ENCODE measurements around the gene ISYNA1. TPM values are rescaled to one million over a fixed set of nuclear protein-coding genes. Genes with fewer than 3 reads are reported as not detected.

ISYNA1 gene
- total RNA-seq, 1 donor: 6.3 TPM

- no peak overlapping the region for H3K4me3 ChIP-seq (ENCODE audit: low read depth, low read length)
- no peak for DNase-seq (ENCODE audit: low read depth)
- TF ChIP-seq, protein P1, sequence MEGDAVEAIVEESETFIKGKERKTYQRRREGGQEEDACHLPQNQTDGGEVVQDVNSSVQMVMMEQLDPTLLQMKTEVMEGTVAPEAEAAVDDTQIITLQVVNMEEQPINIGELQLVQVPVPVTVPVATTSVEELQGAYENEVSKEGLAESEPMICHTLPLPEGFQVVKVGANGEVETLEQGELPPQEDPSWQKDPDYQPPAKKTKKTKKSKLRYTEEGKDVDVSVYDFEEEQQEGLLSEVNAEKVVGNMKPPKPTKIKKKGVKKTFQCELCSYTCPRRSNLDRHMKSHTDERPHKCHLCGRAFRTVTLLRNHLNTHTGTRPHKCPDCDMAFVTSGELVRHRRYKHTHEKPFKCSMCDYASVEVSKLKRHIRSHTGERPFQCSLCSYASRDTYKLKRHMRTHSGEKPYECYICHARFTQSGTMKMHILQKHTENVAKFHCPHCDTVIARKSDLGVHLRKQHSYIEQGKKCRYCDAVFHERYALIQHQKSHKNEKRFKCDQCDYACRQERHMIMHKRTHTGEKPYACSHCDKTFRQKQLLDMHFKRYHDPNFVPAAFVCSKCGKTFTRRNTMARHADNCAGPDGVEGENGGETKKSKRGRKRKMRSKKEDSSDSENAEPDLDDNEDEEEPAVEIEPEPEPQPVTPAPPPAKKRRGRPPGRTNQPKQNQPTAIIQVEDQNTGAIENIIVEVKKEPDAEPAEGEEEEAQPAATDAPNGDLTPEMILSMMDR (IDR thresholded peaks at IDR 0.05; ENCODE audit: insufficient read depth, low read length): no peak
These were observed 30.0 kb upstream of the ISYNA1 start for GRCh38 chr19:18467978-18468377.

GRCh38 chr19:18466354-18466753 lies 28.4 kb upstream of the ISYNA1 start:
- TF ChIP-seq, protein P1 (IDR thresholded peaks at IDR 0.05; ENCODE audit: insufficient read depth, low read length): no peak
- DNase-seq (ENCODE audit: low read depth): no peak
- H3K4me3 ChIP-seq (ENCODE audit: low read depth, low read length): no peak overlapping the region

GRCh38 chr19:18465964-18466339 lies 28.0 kb upstream of the ISYNA1 start:
- H3K4me3 ChIP-seq (ENCODE audit: low read depth, low read length): no peak overlapping the region
- TF ChIP-seq, protein P1 (IDR thresholded peaks at IDR 0.05; ENCODE audit: insufficient read depth, low read length): no peak
- no peak for DNase-seq (ENCODE audit: low read depth)

DNA sequence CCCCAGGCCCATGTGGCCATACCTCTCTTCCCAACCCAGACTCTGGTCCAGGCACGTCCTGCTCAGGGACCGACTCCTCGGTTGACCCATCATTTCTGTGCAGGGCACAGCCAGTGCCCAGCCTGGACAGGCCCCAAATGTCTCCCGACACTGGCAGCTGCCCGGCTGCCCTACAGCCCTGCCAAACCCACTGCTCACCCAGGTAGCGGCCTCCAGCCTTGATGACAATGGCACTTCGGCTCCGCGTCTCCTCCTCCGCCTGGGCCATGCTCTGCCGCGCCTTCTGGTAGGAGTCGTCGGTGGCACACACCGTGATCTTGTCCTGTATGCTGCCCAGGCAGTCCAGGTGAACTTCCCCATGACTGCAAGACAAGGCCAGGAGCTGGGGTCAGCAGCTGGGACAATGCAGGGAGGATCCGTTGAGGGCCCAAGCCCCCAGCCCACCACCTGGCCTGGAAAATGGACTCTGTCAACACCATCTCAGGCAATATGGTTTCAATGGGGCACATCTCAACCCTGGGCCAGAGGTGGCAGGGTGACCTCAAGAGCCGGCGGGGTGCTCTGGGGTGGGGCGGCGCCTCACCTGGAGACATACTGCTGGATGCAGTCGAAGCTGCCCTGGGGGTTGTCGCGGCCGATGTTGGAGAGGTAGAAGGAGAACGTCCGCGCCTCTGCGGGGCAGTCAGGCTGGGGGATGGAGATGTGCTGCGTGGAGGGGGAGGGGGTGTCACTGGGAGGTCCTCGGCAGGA lies 27.5 kb upstream of the ISYNA1 start:
- TF ChIP-seq, protein P1 (IDR thresholded peaks at IDR 0.05; ENCODE audit: insufficient read depth, low read length): no peak
- no peak for DNase-seq (ENCODE audit: low read depth)
- H3K4me3 ChIP-seq (ENCODE audit: low read depth, low read length): no peak overlapping the region

- DNase-seq (ENCODE audit: low read depth): peak; percentile 95
- no peak overlapping the region for H3K4me3 ChIP-seq (ENCODE audit: low read depth, low read length)
- TF ChIP-seq, protein P1 (IDR thresholded peaks at IDR 0.05; ENCODE audit: insufficient read depth, low read length): no peak
These were observed 26.7 kb upstream of the ISYNA1 start for GRCh38 chr19:18464646-18465045.

- TF ChIP-seq, protein P1 (IDR thresholded peaks at IDR 0.05; ENCODE audit: insufficient read depth, low read length): no peak
- DNase-seq (ENCODE audit: low read depth): no peak
- H3K4me3 ChIP-seq (ENCODE audit: low read depth, low read length): no peak overlapping the region
These were observed 23.5 kb upstream of the ISYNA1 start for GRCh38 chr19:18461471-18461870.

- no peak overlapping the region for H3K4me3 ChIP-seq (ENCODE audit: low read depth, low read length)
- TF ChIP-seq, protein P1 (IDR thresholded peaks at IDR 0.05; ENCODE audit: insufficient read depth, low read length): no peak
- no peak for DNase-seq (ENCODE audit: low read depth)
These were observed 23.0 kb upstream of the ISYNA1 start for GRCh38 chr19:18460900-18461299.
